Measurements from ENCODE around the gene AGMAT. TPM values are rescaled to one million over a fixed set of nuclear protein-coding genes. Genes with fewer than 3 reads are reported as not detected.

AGMAT gene
- total and polyA plus RNA-seq, 2 of the 8 experiments (the other 6 are each of a cell fraction or from before 2014, with no cell fraction given): 3.7 to 5.8 TPM

DNA sequence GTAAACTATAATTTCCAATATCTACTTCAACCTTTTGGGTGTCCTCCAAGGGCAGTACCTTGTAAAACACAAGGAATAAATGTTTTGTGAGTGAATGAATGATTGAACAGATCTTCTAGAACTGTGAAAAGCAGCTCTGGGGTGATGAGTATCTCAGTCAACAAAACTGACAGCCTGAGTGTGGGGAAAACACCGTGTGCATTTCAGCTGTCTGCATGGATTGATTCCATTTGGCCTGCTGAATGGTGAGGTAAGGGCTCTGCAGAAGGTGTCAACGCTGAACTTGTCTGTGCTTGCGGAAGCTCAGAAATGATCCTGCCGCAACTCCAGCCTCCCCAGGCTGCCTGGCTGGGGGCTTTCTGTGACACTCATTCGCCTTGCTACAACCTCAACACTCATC lies 7.4 kb upstream of the AGMAT start:
- DNase-seq (ENCODE audit: low read depth in 1 of 2, low spot score in 2 of 2) (no peak), FAIRE-seq (no peak)
- no peak overlapping the region for H2BK5ac ChIP-seq (ENCODE audit: low read depth, low read length)
- 88% methylated on average over 5 of the region's 5 CpGs; no CpG with 5 or more reads in 1 of the 2 experiments for WGBS, 2 experiments (ENCODE audit: extremely low coverage in 1 of 2, insufficient coverage in 1 of 2, insufficient read length in 1 of 2, insufficient replicate concordance in 2 of 2, low coverage in 1 of 2, low lambda C conversion rate in 2 of 2, missing lambda C conversion rate in 1 of 2)
- H3K18ac ChIP-seq (ENCODE audit: extremely low read depth, low read length): no peak overlapping the region
- H3K56ac ChIP-seq (replicated peaks; ENCODE audit: insufficient read length, low read depth, low read length): no peak overlapping the region
- no peak overlapping the region for H4K91ac ChIP-seq (replicated peaks; ENCODE audit: insufficient read length, low read length)
- no peak overlapping the region for H3K23ac ChIP-seq (ENCODE audit: insufficient read length)
- POLR2A ChIA-PET (ENCODE audit: partially characterized antibody): interaction anchor here (0.8 to 3.4 kb wide), 4 partner anchors 8 to 133 kb away, joined by 3 to 12 read pairs (median 7); partner anchors contain the start of gene AGMAT
- H3K23me2 ChIP-seq (ENCODE audit: low read depth, low read length): no peaks in the 10 kb centered on the region
- H2BK12ac ChIP-seq (ENCODE audit: low read depth, low read length): no peak overlapping the region
- H2AFZ ChIP-seq (ENCODE audit: low read length): no peak overlapping the region
- H2BK120ac ChIP-seq (replicated peaks; ENCODE audit: low read depth, low read length): no peak overlapping the region
- H3K4ac ChIP-seq (replicated peaks; ENCODE audit: insufficient read length, low read depth, low read length): no peak overlapping the region
- H2BK20ac ChIP-seq (ENCODE audit: low read length): no peak overlapping the region
- H3K4me3 ChIP-seq (ENCODE audit: extremely low read depth in 1 of 4, insufficient read depth in 2 of 4, low read depth in 3 of 4, low read length in 4 of 4): no peak overlapping the region
- no peak overlapping the region for H3K27ac ChIP-seq (ENCODE audit: low read depth, low read length)
- no peak overlapping the region for H4K5ac ChIP-seq (ENCODE audit: insufficient read length, low read depth, low read length)
- H3K4me2 ChIP-seq (ENCODE audit: insufficient read depth in 1 of 2, low read depth in 2 of 2, low read length in 2 of 2): no peak overlapping the region
- H3K9me3 ChIP-seq (ENCODE audit: insufficient read depth in 2 of 2, low read depth in 1 of 2, low read length in 1 of 2): no peaks in the 10 kb centered on the region
- H3K14ac ChIP-seq (ENCODE audit: insufficient read length): no peak overlapping the region
- H2AK5ac ChIP-seq (ENCODE audit: low read depth, low read length): no peak overlapping the region
- no peak overlapping the region for H3K9ac ChIP-seq (replicated peaks in 1 of 4; ENCODE audit: extremely low read depth in 1 of 4, low read depth in 3 of 4, low read length in 3 of 4)
- H4K20me1 ChIP-seq (replicated peaks in 1 of 2; ENCODE audit: control insufficient read depth in 1 of 2, insufficient read depth in 2 of 2, low read length in 2 of 2): no peaks in the 10 kb centered on the region
- no peaks in the 10 kb centered on the region for H3K79me2 ChIP-seq (ENCODE audit: control insufficient read depth in 1 of 2, insufficient read depth in 2 of 2, low read length in 2 of 2)
- H3K27me3 ChIP-seq (replicated peaks in 1 of 4; ENCODE audit: control insufficient read depth in 3 of 4, extremely low read depth in 1 of 4, insufficient read depth in 3 of 4, low read length in 3 of 4): no peaks in the 10 kb centered on the region
- peaks cover 0 to 5% (median 1%) of the 10 kb centered on the region in 4 experiments; a peak in 2 of 7 replicates for H3K4me1 ChIP-seq (replicated peaks in 1 of 4; ENCODE audit: control insufficient read depth in 3 of 4, insufficient read depth in 4 of 4, low read length in 3 of 4)
- H4K8ac ChIP-seq (ENCODE audit: extremely low read depth, insufficient read depth, low read length): no peak overlapping the region
- H2BK15ac ChIP-seq (ENCODE audit: low read length): no peak overlapping the region; the same call in 1 of the 2 replicates
- no peaks in the 10 kb centered on the region for H3K36me3 ChIP-seq (ENCODE audit: control insufficient read depth in 2 of 4, insufficient read depth in 4 of 4, low read length in 3 of 4)
- H3K79me1 ChIP-seq (ENCODE audit: low read depth, low read length): no peaks in the 10 kb centered on the region
- CTCF ChIA-PET (ENCODE audit: partially characterized antibody): no interaction called here
- TF ChIP-seq, protein P1, sequence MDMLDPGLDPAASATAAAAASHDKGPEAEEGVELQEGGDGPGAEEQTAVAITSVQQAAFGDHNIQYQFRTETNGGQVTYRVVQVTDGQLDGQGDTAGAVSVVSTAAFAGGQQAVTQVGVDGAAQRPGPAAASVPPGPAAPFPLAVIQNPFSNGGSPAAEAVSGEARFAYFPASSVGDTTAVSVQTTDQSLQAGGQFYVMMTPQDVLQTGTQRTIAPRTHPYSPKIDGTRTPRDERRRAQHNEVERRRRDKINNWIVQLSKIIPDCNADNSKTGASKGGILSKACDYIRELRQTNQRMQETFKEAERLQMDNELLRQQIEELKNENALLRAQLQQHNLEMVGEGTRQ (IDR thresholded peaks at IDR 0.05; ENCODE audit: low read length): no peak
- no peak for TF ChIP-seq CBX5 (IDR thresholded peaks at IDR 0.05; ENCODE audit: low read depth, low read length)
- TF ChIP-seq TAF7 (optimal IDR thresholded peaks at IDR 0.05; ENCODE audit: borderline replicate concordance, low read depth, low read length): no peak
- TF ChIP-seq, protein P2, sequence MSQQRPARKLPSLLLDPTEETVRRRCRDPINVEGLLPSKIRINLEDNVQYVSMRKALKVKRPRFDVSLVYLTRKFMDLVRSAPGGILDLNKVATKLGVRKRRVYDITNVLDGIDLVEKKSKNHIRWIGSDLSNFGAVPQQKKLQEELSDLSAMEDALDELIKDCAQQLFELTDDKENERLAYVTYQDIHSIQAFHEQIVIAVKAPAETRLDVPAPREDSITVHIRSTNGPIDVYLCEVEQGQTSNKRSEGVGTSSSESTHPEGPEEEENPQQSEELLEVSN (IDR thresholded peaks at IDR 0.05): no peak
- no peak for TF ChIP-seq SIN3A (conservative IDR thresholded peaks at IDR 0.05 in 1 of 2, IDR thresholded peaks at IDR 0.05 in 1 of 2; ENCODE audit: low read depth in 1 of 2, low read length in 2 of 2)
- no peak for TF ChIP-seq ZNF274 (IDR thresholded peaks at IDR 0.05; ENCODE audit: borderline replicate concordance, extremely low read depth, low read length)
- TF ChIP-seq SUZ12 (IDR thresholded peaks at IDR 0.05; ENCODE audit: low read length): no peak
- TF ChIP-seq TAF1 (IDR thresholded peaks at IDR 0.05; ENCODE audit: low read depth, low read length): no peak
- TF ChIP-seq POU5F1 (IDR thresholded peaks at IDR 0.05; ENCODE audit: low read depth, low read length): no peak
- TF ChIP-seq BACH1 (IDR thresholded peaks at IDR 0.05; ENCODE audit: low read length): no peak
- TF ChIP-seq SIX5 (IDR thresholded peaks at IDR 0.05; ENCODE audit: low read depth, low read length): no peak
- no peak for TF ChIP-seq MAFK (IDR thresholded peaks at IDR 0.05; ENCODE audit: low read depth, low read length)
- no peak for TF ChIP-seq CTBP2 (IDR thresholded peaks at IDR 0.05; ENCODE audit: borderline replicate concordance, insufficient read depth, insufficient read length, low read length)
